Measurements from ENCODE around the gene FARP2. TPM values are rescaled to one million over a fixed set of nuclear protein-coding genes. Genes with fewer than 3 reads are reported as not detected.

FARP2 gene
- total and polyA plus RNA-seq, 2 of the 13 experiments (the other 11 are each of a cell fraction or from before 2014, with no cell fraction given): 28.0 to 45.4 TPM

- peak; percentile 96; the same call in 1 of the 2 replicates for TF ChIP-seq THAP9 (CRISPR knock-in tag; IDR thresholded peaks at IDR 0.05; ENCODE audit: borderline replicate concordance)
- TF ChIP-seq ZNF660 (CRISPR knock-in tag; IDR thresholded peaks at IDR 0.05; ENCODE audit: borderline replicate concordance, low read depth): 0 out of 2 replicates have a peak, but pooled peaks have one; percentile 34
- 0 out of 2 replicates have a peak, but pooled peaks have one; percentile 31 for TF ChIP-seq GTF2F1 (IDR thresholded peaks at IDR 0.05; ENCODE audit: low read length)
- no peak for TF ChIP-seq EED (CRISPR knock-in tag; IDR thresholded peaks at IDR 0.05)
- TF ChIP-seq ZNF530 (CRISPR knock-in tag; IDR thresholded peaks at IDR 0.05; ENCODE audit: low read depth): no peak
- TF ChIP-seq HINFP (CRISPR knock-in tag; IDR thresholded peaks at IDR 0.05; ENCODE audit: low read depth): 0 out of 2 replicates have a peak, but pooled peaks have one; percentile 18
- 0 out of 2 replicates have a peak, but pooled peaks have one; percentile 28 for TF ChIP-seq SNAPC4 (CRISPR knock-in tag; IDR thresholded peaks at IDR 0.05)
- no peak for TF ChIP-seq KDM6A (CRISPR knock-in tag; IDR thresholded peaks at IDR 0.05; ENCODE audit: low read depth)
- peak; percentile 42; the same call in 1 of the 2 replicates for TF ChIP-seq ZNF414 (CRISPR knock-in tag; IDR thresholded peaks at IDR 0.05)
- peak; percentile 21; the same call in 1 of the 2 replicates for TF ChIP-seq STAG1 (CRISPR knock-in tag; IDR thresholded peaks at IDR 0.05)
- TF ChIP-seq ATF7-NPFF (CRISPR knock-in tag; IDR thresholded peaks at IDR 0.05; ENCODE audit: low read depth): peak; percentile 81
- TF ChIP-seq ZNF354B (CRISPR knock-in tag; IDR thresholded peaks at IDR 0.05): no peak; the same call in 1 of the 2 replicates
- TF ChIP-seq GATAD2A (CRISPR knock-in tag; IDR thresholded peaks at IDR 0.05): peak; percentile 15; the same call in 1 of the 2 replicates
- TF ChIP-seq CEBPG (CRISPR knock-in tag; IDR thresholded peaks at IDR 0.05): peak; percentile 91
- TF ChIP-seq ZNF883 (CRISPR knock-in tag; IDR thresholded peaks at IDR 0.05; ENCODE audit: not compliant biosample characterization): peak; percentile 23
These were observed 40.8 kb upstream of the FARP2 start, which contains the start of gene HDLBP (continued) for GRCh38 chr2:241315093-241315878.

Data from HepG2 (cell line).